ENCODE measurements around the gene TMEM9. TPM values are rescaled to one million over a fixed set of nuclear protein-coding genes. Genes with fewer than 3 reads are reported as not detected.

TMEM9 gene
- total and polyA plus RNA-seq, 2 experiments from 2014 or later = 99.4 to 104 TPM

- Histone ChIP-seq H3K9me2 (replicated peaks; ENCODE audit: insufficient read depth) (no peaks in the 10 kb centered on the region), H3K4me1 (ENCODE audit: insufficient read depth) (no peaks in the 10 kb centered on the region), H3K9me3 (ENCODE audit: low read depth) (no peaks in the 10 kb centered on the region), H3K4me2 (no peak overlapping the region), H2AFZ (no peak overlapping the region), H3K79me2 (no peaks in the 10 kb centered on the region), H4K20me1 (ENCODE audit: insufficient read depth, poor library complexity, severe bottlenecking) (no peaks in the 10 kb centered on the region), H3K4me3 (no peak overlapping the region), H3K27ac (no peak overlapping the region), H3K36me3 (replicated peaks; ENCODE audit: insufficient read depth, low read depth) (no peaks in the 10 kb centered on the region), H3K27me3 (no peaks in the 10 kb centered on the region)
- no peak for DNase-seq (ENCODE audit: low spot score)
- TF ChIP-seq CTCF (IDR thresholded peaks at IDR 0.05; ENCODE audit: poor library complexity) (no peak), EZH2phosphoT487 (IDR thresholded peaks at IDR 0.05; ENCODE audit: low read depth, severe bottlenecking, unreplicated experiment) (no peak)
- WGBS (ENCODE audit: low lambda C conversion rate, missing lambda C conversion rate) = 55% methylated on average over 1 of the region's 1 CpG
These were observed 45.7 kb downstream of the TMEM9 start for GRCh38 chr1:201108614-201109013.

DNA sequence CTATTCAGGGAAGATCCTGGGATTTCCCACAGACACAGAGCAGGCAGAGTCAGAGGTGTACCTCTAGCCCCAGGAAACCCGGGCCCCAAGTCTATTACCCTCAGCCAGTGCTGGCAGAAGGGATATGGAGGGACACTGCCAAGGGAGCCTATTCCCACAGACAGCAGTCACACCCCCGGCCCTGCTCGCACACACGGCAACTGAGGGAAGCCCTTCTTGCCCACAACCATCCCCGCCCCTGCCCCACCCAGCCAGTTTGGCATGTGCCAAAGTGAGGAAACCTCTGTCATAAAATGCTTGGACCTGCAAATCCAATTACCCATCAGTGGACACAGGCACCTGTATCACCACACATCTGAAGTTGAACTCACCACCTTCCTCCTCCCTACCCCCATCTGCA is 48.6 kb downstream of the TMEM9 start:
- no peak overlapping the region for H3K4me2 ChIP-seq
- no peaks in the 10 kb centered on the region for H3K4me1 ChIP-seq (ENCODE audit: insufficient read depth)
- no peak for DNase-seq (ENCODE audit: low spot score)
- H3K79me2 ChIP-seq = no peaks in the 10 kb centered on the region
- no peaks in the 10 kb centered on the region for H3K9me2 ChIP-seq (replicated peaks; ENCODE audit: insufficient read depth)
- H3K36me3 ChIP-seq (replicated peaks; ENCODE audit: insufficient read depth, low read depth) = no peaks in the 10 kb centered on the region
- H3K27ac ChIP-seq = no peak overlapping the region
- no peaks in the 10 kb centered on the region for H4K20me1 ChIP-seq (ENCODE audit: insufficient read depth, poor library complexity, severe bottlenecking)
- H2AFZ ChIP-seq = no peak overlapping the region
- TF ChIP-seq EZH2 (IDR thresholded peaks at IDR 0.05; ENCODE audit: borderline replicate concordance) = no peak
- WGBS (ENCODE audit: low lambda C conversion rate, missing lambda C conversion rate) = 95% methylated on average over 5 of the region's 5 CpGs
- no peaks in the 10 kb centered on the region for H3K27me3 ChIP-seq
- no peak overlapping the region for H3K4me3 ChIP-seq
- no peaks in the 10 kb centered on the region for H3K9me3 ChIP-seq (ENCODE audit: low read depth)

GRCh38 chr1:201104141-201104540 is 50.1 kb downstream of the TMEM9 start:
- DNase-seq (ENCODE audit: low spot score) = peak; percentile 27
- TF ChIP-seq EZH2 (IDR thresholded peaks at IDR 0.05; ENCODE audit: borderline replicate concordance) = no peak
- no peak for TF ChIP-seq EZH2phosphoT487 (IDR thresholded peaks at IDR 0.05; ENCODE audit: low read depth, severe bottlenecking, unreplicated experiment)
- TF ChIP-seq CTCF (IDR thresholded peaks at IDR 0.05; ENCODE audit: poor library complexity) = no peak
- Histone ChIP-seq H2AFZ (no peak overlapping the region), H3K79me2 (no peaks in the 10 kb centered on the region), H3K4me2 (no peak overlapping the region), H3K9me2 (replicated peaks; ENCODE audit: insufficient read depth) (no peaks in the 10 kb centered on the region), H3K27me3 (no peaks in the 10 kb centered on the region), H3K4me1 (ENCODE audit: insufficient read depth) (no peaks in the 10 kb centered on the region), H3K27ac (no peak overlapping the region), H4K20me1 (ENCODE audit: insufficient read depth, poor library complexity, severe bottlenecking) (no peaks in the 10 kb centered on the region), H3K9me3 (ENCODE audit: low read depth) (no peaks in the 10 kb centered on the region), H3K4me3 (no peak overlapping the region), H3K36me3 (replicated peaks; ENCODE audit: insufficient read depth, low read depth) (no peaks in the 10 kb centered on the region)
- 53% methylated on average over 1 of the region's 1 CpG for WGBS (ENCODE audit: low lambda C conversion rate, missing lambda C conversion rate)

- Histone ChIP-seq H3K79me2 (no peaks in the 10 kb centered on the region), H3K4me2 (no peak overlapping the region), H3K36me3 (replicated peaks; ENCODE audit: insufficient read depth, low read depth) (no peaks in the 10 kb centered on the region), H3K27ac (no peak overlapping the region), H3K4me3 (no peak overlapping the region), H3K4me1 (ENCODE audit: insufficient read depth) (no peaks in the 10 kb centered on the region), H4K20me1 (ENCODE audit: insufficient read depth, poor library complexity, severe bottlenecking) (no peaks in the 10 kb centered on the region), H2AFZ (no peak overlapping the region), H3K9me3 (ENCODE audit: low read depth) (no peaks in the 10 kb centered on the region), H3K9me2 (replicated peaks; ENCODE audit: insufficient read depth) (no peaks in the 10 kb centered on the region), H3K27me3 (no peaks in the 10 kb centered on the region)
- no peak for TF ChIP-seq CTCF (IDR thresholded peaks at IDR 0.05; ENCODE audit: poor library complexity)
- no peak for TF ChIP-seq EZH2 (IDR thresholded peaks at IDR 0.05; ENCODE audit: borderline replicate concordance)
- TF ChIP-seq EZH2phosphoT487 (IDR thresholded peaks at IDR 0.05; ENCODE audit: low read depth, severe bottlenecking, unreplicated experiment) = no peak
- DNase-seq (ENCODE audit: low spot score) = no peak
- whole genome bisulfite sequencing (ENCODE audit: low lambda C conversion rate, missing lambda C conversion rate) = 71% methylated on average over 9 of the region's 9 CpGs
These were observed 50.6 kb downstream of the TMEM9 start for GRCh38 chr1:201103666-201104065.
